Sigmoid colon (tissue), 4 donors: ENCODE measurements around the gene CABLES1.

Experiments
- EP300 ChIP-seq, 4 donors: sonication (generic); formaldehyde crosslinking; IDR thresholded peaks; one replicate each; pipeline ENCODE4 v1.6.1; 2017; ENCODE audit warnings: antibody characterized with exemption in 4 of 4
- TF ChIP-seq, protein P1 (sequence below), 4 experiments: fragments of 450-650 bp in 3 of 4; fragments of 200-600 bp in 1 of 4; IDR thresholded peaks; one replicate each; pipeline ENCODE4 v1.5.1; 2016 to 2019; ENCODE audit warnings: antibody characterized with exemption in 4 of 4, mild to moderate bottlenecking in 3 of 4, moderate library complexity in 2 of 4

DNA sequence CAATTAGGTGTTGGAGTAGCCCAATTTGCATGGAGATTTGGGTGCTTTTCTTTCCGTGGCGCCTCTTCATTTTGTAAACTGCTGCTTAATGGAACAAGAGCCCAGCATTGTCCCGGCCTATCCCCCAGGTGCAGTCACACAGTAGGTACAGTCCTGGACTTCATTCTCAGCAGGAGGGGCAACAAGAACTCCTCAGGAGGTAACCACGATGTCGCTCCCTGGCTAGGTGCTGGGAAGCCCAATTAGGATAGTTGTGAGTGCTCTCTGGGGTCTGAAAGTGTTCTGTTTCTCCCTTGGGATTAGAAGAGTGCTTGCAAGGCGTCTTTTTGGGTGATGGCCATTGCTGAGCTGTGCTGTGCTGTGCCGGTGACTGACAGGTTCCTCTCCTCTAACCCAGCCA, 53.8 kb downstream of the CABLES1 start:
- TF ChIP-seq, protein P1, sequence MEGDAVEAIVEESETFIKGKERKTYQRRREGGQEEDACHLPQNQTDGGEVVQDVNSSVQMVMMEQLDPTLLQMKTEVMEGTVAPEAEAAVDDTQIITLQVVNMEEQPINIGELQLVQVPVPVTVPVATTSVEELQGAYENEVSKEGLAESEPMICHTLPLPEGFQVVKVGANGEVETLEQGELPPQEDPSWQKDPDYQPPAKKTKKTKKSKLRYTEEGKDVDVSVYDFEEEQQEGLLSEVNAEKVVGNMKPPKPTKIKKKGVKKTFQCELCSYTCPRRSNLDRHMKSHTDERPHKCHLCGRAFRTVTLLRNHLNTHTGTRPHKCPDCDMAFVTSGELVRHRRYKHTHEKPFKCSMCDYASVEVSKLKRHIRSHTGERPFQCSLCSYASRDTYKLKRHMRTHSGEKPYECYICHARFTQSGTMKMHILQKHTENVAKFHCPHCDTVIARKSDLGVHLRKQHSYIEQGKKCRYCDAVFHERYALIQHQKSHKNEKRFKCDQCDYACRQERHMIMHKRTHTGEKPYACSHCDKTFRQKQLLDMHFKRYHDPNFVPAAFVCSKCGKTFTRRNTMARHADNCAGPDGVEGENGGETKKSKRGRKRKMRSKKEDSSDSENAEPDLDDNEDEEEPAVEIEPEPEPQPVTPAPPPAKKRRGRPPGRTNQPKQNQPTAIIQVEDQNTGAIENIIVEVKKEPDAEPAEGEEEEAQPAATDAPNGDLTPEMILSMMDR (IDR thresholded peaks at IDR 0.05): no peak
- TF ChIP-seq EP300 (IDR thresholded peaks at IDR 0.05): no peak
